ENCODE data around the gene ARHGAP26.

The ARHGAP26 gene

DNA sequence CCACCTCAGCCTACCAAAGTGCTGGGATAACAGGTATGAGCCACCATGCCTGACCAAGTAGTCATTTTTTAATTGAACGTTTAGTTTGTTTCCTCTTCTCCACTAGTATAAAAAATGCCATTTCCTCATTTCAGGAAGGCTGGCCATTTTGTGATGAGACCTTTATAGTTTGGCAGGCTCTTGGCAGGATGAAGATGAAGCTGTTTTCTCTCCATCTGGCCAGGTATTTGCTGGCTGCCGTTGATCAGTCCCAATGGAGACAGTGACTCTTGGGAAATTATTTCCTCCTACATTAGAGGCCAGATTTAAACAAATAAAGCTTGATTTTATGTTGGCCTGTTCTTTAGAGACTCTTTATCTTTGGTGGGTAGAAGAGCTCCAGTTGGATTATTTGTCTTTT, 199.0 kb downstream of the ARHGAP26 start:
- Histone ChIP-seq H3K36me3 (replicated peaks) (no peaks in the 10 kb centered on the region), H3K27me3 (ENCODE audit: low read depth) (no peaks in the 10 kb centered on the region), H3K4me3 (no peak overlapping the region), H3K4me1 (no peaks in the 10 kb centered on the region), H3K9me3 (no peaks in the 10 kb centered on the region)
- DNase-seq (ENCODE audit: low spot score in 2 of 2): no peak
- in situ Hi-C loops (cut with MboI; ENCODE audit: low sequenced_read_pairs): no loop called here

DNA sequence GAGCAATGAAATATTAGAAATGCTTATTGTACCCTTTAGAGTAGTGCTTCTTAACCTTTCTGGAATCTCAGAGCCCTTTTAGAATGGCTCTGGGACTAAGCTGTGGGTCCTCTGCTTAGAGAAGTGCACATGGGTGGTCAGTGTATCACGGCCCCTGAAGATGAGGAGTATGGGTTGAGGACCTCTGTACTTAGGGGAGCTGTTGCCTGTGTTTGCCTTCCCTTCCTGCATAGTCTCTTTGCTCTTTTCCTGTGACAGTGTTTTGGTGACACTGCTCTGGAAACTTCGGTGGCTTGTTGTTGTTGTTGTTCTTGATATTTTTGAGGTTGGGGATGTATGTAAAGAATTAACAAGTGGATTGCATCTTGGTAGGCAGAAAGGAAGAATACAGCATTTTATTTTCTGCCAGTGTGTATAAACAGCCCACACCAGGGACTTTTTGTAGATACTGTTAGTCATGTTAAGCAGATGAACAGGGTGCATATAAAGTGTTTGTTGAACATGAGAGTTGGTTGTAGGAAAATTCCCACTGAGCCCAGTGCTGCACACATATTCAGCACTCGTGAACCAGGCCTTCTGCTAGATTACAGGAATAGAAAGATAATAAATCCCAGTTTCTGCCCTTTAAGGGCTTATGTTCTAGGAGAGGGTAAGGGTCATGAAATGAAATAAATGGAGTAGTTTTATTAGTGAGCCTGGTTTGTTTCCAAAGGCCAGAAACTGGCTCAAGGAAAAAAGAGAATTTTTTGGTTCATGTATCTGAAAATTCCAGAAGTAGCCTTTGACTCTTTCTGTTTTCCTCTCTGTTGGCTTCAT, 199.7 kb downstream of the ARHGAP26 start:
- Histone ChIP-seq H3K4me3 (no peak overlapping the region), H3K36me3 (replicated peaks) (no peaks in the 10 kb centered on the region), H3K9me3 (no peaks in the 10 kb centered on the region), H3K27me3 (ENCODE audit: low read depth) (no peaks in the 10 kb centered on the region), H3K4me1 (no peaks in the 10 kb centered on the region)
- no peak for DNase-seq (ENCODE audit: low spot score in 2 of 2)
- in situ Hi-C loops (cut with MboI; ENCODE audit: low sequenced_read_pairs): no loop called here

DNA sequence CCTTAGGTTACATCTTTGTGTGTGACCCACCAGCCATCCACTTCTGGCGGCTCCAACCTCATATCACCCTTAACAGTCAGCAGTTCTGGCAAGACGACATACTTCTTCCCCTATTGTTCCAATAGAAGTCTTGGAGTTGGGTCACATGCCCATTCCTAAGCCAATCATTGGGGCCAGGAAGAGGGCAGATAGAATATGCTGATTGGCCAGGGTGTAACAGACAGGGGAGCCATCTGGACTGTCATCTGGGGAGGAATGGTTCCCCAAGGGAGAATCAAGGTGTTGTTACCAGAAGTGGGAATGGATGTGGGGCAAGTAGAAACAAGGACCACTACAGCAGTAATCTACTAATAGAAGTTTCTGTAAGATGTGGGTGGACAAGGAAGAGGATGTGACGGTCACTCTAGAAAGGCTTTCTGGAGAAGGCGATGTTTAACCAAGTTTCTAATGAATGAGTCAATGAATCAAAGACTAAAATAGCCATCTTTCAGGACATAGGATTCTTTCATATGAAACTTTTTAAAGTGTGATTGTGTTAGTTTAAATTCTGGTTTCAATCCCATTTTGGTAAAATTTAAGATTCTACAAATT, 200.4 kb downstream of the ARHGAP26 start:
- Histone ChIP-seq H3K4me3 (no peak overlapping the region), H3K9me3 (no peaks in the 10 kb centered on the region), H3K36me3 (replicated peaks) (no peaks in the 10 kb centered on the region), H3K27me3 (ENCODE audit: low read depth) (no peaks in the 10 kb centered on the region), H3K4me1 (no peaks in the 10 kb centered on the region)
- in situ Hi-C loops (cut with MboI; ENCODE audit: low sequenced_read_pairs): no loop called here
- DNase-seq (ENCODE audit: low spot score in 2 of 2): no peak

DNA sequence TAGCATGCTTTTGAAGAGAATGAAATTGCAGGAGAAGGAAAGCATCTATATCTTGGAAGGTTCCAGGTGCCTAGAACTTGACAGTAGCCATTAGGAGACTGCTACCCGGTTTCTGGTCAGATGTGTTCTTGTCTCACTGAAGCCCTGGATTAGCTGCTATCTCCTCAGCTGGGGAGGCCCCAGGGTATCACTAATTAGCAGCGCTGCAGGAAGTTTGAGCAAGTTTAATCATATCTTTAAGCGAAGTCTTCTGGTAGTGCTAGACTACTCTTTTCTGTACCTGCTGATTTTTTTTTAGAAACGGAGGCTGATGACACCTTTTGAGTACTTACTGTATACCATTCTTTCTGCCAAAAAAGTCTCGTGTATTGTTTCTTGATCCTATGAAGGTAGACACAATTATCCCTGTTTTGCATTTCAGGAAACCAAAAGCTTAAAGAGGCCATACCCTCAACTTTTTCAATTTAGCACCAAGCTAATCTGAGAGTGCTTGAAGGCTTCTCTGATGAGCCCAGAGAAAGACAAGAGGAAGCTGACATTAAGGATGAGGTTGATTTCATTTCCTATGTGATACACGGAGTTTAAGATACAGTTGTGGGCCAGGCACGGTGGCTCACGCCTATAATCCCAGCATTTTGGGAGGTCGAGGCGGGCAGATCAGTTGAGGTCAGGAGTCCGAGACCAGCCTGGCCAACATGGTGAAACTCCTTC, 201.3 kb downstream of the ARHGAP26 start:
- in situ Hi-C loops (cut with MboI; ENCODE audit: low sequenced_read_pairs): no loop called here
- no peaks in the 10 kb centered on the region for H3K27me3 ChIP-seq (ENCODE audit: low read depth)
- no peaks in the 10 kb centered on the region for H3K4me1 ChIP-seq
- no peaks in the 10 kb centered on the region for H3K36me3 ChIP-seq (replicated peaks)
- no peak overlapping the region for H3K4me3 ChIP-seq
- DNase-seq (ENCODE audit: low spot score in 2 of 2): no peak
- H3K9me3 ChIP-seq: no peaks in the 10 kb centered on the region

DNA sequence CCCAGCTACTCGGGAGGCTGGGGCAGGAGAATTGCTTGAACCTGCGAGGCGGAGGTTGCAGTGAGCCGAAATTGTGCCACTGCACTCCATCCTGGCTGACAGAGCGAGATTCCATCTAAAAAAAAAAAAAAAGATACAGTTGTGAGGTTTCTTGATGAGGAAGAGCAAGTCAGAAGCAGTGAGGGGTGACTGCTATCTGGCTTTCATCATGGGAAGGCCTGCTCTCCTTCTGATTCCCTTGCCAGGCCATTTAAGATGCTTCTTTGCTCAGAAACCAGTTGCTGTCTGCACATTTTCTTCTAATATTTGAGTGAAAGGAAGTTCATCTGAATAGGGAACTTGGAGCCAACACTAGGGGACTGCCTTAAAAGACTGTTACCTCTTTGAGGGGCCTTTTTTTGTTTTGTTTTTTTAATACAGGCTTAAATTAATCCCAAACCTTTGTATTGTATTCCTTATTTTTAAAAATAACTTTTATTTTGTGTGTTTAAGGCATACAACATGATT, 201.9 kb downstream of the ARHGAP26 start:
- no peaks in the 10 kb centered on the region for H3K4me1 ChIP-seq

DNA sequence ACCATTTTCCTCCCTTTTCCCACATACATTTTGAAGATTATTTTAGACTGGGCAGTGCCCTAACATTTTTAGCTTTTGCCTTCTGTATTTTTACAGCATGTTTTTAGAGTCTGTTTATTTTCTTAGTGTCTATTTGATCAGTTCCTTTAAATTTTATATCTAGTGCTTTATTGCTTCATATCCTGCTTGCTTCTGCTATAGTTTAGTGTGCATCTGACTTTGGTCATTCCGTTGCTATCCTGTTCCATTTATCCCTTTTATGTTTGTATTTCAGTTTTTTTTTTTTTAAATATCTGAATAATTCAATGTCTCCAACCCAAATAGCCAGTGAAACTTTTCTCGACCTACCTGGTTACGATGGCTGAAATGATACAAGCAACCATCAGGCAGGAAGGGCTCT, 203.8 kb downstream of the ARHGAP26 start:
- no peak for DNase-seq (ENCODE audit: low spot score in 2 of 2)
- H3K9me3 ChIP-seq: no peaks in the 10 kb centered on the region
- in situ Hi-C loops (cut with MboI; ENCODE audit: low sequenced_read_pairs): no loop called here
- H3K4me3 ChIP-seq: no peak overlapping the region
- H3K27me3 ChIP-seq (ENCODE audit: low read depth): no peaks in the 10 kb centered on the region
- H3K36me3 ChIP-seq (replicated peaks): no peaks in the 10 kb centered on the region
- H3K4me1 ChIP-seq: no peaks in the 10 kb centered on the region

More for the DNA sequence above, 201.9 kb downstream of the ARHGAP26 start:
- no peaks in the 10 kb centered on the region for H3K9me3 ChIP-seq
- H3K27me3 ChIP-seq (ENCODE audit: low read depth): no peaks in the 10 kb centered on the region
- DNase-seq (ENCODE audit: low spot score in 2 of 2): no peak
- in situ Hi-C loops (cut with MboI; ENCODE audit: low sequenced_read_pairs): no loop called here
- H3K36me3 ChIP-seq (replicated peaks): no peaks in the 10 kb centered on the region
- H3K4me3 ChIP-seq: no peak overlapping the region

DNA sequence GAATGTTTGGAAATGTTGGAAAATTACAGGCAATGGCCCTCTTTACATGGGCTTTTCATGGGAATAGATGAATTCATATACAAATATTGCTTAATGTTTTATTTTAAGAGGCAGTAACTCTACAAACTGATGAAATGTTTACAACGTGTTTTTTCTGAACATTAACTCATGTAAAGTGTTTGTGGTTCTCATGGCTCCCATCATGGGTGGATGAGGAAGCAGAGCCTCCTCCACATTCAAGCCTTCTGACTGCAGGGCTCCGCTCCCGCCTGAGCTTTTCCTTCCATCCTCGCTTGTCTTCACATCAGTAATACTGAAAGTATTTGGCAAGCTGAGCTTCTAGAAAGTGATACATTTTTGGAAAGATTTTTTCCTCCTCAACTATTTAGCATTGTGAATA, 204.2 kb downstream of the ARHGAP26 start:
- Histone ChIP-seq H3K4me3 (no peak overlapping the region), H3K36me3 (replicated peaks) (no peaks in the 10 kb centered on the region), H3K9me3 (no peaks in the 10 kb centered on the region), H3K27me3 (ENCODE audit: low read depth) (no peaks in the 10 kb centered on the region), H3K4me1 (no peaks in the 10 kb centered on the region)
- in situ Hi-C loops (cut with MboI; ENCODE audit: low sequenced_read_pairs): no loop called here
- DNase-seq (ENCODE audit: low spot score in 2 of 2): no peak

DNA sequence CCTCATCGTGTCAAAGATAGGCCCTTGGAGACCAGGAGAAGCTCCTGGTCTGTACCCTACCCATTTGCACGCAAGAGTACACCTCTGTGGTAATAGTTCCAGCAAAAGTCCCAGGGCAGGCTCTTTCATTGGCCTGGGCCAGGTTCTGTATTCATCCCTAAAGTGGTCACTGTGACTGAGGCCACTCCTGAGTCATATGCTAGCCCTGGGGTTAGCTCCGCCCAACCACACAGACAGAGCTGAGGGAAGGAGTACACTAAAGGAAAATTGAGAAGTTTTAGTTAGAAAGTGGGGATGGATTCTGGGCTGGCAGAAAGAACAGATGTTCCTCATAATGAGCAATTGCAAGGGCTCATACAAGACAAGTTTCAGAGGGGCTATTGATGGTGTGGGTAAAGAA, 206.7 kb downstream of the ARHGAP26 start:
- in situ Hi-C loops (cut with MboI; ENCODE audit: low sequenced_read_pairs): no loop called here
- H3K4me1 ChIP-seq: no peaks in the 10 kb centered on the region
- no peaks in the 10 kb centered on the region for H3K27me3 ChIP-seq (ENCODE audit: low read depth)
- no peak overlapping the region for H3K4me3 ChIP-seq
- DNase-seq (ENCODE audit: low spot score in 2 of 2): no peak
- H3K36me3 ChIP-seq (replicated peaks): no peaks in the 10 kb centered on the region
- no peaks in the 10 kb centered on the region for H3K9me3 ChIP-seq

DNA sequence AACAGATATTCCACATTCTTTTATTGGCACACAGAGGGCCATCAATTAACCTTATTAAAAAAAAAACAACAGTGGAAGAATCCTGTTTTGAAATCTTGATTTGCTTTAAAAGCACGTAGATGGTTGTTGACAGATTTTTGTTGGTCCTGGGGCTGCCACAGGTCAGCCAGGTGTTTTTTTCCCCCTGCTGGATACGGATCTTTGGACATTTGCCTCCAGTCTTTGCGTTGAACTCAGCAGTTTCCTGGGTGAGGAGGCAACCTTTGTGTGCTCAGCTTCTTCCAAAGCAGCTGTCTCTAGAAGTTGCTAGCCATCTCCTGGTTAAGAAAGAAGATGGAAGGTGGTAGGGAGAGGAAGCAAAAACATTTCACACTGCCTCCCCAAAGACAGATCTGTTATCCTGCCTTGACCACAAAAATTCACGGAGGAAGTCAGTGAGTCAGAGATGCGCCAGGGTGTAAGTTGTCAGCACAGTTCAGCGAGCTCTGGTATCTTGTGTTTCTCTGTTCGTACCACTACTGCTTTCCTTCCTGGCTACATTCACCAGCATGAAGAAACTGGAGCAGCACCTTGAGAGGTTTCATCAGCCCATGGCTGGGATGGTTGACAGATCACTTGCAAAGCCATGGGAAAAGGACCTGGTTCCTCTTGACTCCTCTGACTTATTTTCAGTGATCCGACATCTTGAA, 207.3 kb downstream of the ARHGAP26 start:
- in situ Hi-C loops (cut with MboI; ENCODE audit: low sequenced_read_pairs): no loop called here
- Histone ChIP-seq H3K27me3 (ENCODE audit: low read depth) (no peaks in the 10 kb centered on the region), H3K9me3 (no peaks in the 10 kb centered on the region), H3K4me1 (no peaks in the 10 kb centered on the region), H3K4me3 (no peak overlapping the region), H3K36me3 (replicated peaks) (no peaks in the 10 kb centered on the region)
- no peak for DNase-seq (ENCODE audit: low spot score in 2 of 2)

DNA sequence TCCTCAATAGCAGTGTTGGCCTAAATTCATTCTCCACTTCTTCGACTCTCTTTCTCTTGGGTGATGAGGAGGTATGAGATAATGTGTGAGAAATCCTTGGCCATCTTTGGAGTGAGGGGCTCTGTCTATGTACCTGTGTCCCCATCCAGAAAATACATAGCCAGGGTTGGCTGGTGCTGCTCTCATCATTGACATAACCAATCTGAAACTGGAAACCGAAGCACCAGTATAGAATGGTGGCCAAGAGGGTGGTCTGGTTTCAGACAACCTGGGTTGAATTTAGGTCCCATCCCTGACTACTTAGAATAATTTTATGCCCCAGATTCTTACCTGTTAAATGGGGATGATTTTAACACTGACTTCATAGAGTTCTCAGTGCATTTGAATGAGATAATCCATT, 208.1 kb downstream of the ARHGAP26 start:
- Histone ChIP-seq H3K27me3 (ENCODE audit: low read depth) (no peaks in the 10 kb centered on the region), H3K9me3 (no peaks in the 10 kb centered on the region), H3K36me3 (replicated peaks) (no peaks in the 10 kb centered on the region), H3K4me1 (no peaks in the 10 kb centered on the region), H3K4me3 (no peak overlapping the region)
- in situ Hi-C loops (cut with MboI; ENCODE audit: low sequenced_read_pairs): no loop called here
- no peak for DNase-seq (ENCODE audit: low spot score in 2 of 2)

DNA sequence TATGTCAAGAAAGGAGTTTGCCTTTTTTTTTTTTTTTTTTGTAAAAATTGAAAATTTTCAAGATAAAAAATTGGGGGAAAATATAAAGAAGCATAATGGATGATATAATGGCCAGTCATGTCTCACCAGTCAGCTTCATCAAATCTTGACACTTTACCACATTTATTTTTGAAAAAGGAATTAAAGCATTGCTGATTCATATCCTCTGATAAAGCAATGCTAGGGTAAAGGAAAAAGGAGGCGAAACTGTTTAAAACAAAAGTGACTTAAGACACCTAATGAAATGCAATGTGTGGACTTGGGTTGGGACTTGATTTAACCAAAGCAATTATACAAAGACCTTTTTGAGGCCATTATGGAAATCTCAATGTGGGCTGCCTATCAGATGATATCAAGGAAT, 208.5 kb downstream of the ARHGAP26 start:
- H3K9me3 ChIP-seq: no peaks in the 10 kb centered on the region
- DNase-seq (ENCODE audit: low spot score in 2 of 2): no peak
- H3K4me1 ChIP-seq: no peaks in the 10 kb centered on the region
- H3K36me3 ChIP-seq (replicated peaks): no peaks in the 10 kb centered on the region
- in situ Hi-C loops (cut with MboI; ENCODE audit: low sequenced_read_pairs): no loop called here
- no peaks in the 10 kb centered on the region for H3K27me3 ChIP-seq (ENCODE audit: low read depth)
- H3K4me3 ChIP-seq: no peak overlapping the region

DNA sequence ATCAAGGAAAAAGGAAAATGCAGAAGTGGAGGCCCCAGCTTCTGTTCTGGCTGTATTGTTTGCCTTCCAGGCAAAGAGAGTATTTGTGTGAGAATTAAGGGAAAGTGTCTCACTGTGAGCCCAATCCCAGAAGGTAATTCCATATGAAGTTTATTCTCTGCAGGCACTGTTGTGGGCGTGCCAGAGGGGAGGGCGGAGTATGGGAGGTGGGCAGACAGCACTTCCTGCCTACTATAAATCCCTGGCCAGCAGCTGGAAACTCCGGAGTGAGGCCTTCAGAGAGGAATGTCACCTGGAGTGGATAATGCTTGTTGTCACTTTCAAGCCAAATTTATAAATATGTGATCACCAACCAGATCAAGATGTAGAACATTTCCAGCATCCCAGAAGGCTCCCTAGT, 209.5 kb downstream of the ARHGAP26 start:
- Histone ChIP-seq H3K9me3 (no peaks in the 10 kb centered on the region), H3K27me3 (ENCODE audit: low read depth) (no peaks in the 10 kb centered on the region), H3K36me3 (replicated peaks) (no peaks in the 10 kb centered on the region), H3K4me3 (no peak overlapping the region), H3K4me1 (no peaks in the 10 kb centered on the region)
- DNase-seq (ENCODE audit: low spot score in 2 of 2): no peak
- in situ Hi-C loops (cut with MboI; ENCODE audit: low sequenced_read_pairs): no loop called here

DNA sequence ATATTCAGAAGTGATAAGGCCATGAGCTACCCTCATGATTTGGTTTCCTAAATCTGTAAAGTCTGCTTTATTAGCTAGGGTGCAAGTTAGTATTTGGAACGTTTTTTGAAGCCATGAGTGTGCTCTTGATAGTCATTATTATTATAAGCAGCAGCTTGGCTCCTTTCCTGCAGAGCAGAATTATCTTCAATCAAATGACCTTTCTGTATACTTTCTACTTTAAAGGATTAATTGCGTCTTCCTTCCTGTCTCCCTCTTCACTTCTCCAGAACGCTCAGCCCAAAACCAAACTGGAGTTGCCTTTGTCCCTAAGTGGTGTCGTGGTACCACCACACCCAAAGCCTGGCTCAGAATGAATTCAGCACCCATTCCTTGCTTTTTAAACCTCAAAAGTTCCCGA, 211.3 kb downstream of the ARHGAP26 start:
- H3K36me3 ChIP-seq (replicated peaks): no peaks in the 10 kb centered on the region
- no peak overlapping the region for H3K4me3 ChIP-seq
- H3K27me3 ChIP-seq (ENCODE audit: low read depth): no peaks in the 10 kb centered on the region
- no peak for DNase-seq (ENCODE audit: low spot score in 2 of 2)
- no peaks in the 10 kb centered on the region for H3K4me1 ChIP-seq
- no peaks in the 10 kb centered on the region for H3K9me3 ChIP-seq
- in situ Hi-C loops (cut with MboI; ENCODE audit: low sequenced_read_pairs): no loop called here
